ENCODE measurements around the gene CDY1B. TPM values are rescaled to one million over a fixed set of nuclear protein-coding genes. Genes with fewer than 3 reads are reported as not detected.

CDY1B gene, protein sequence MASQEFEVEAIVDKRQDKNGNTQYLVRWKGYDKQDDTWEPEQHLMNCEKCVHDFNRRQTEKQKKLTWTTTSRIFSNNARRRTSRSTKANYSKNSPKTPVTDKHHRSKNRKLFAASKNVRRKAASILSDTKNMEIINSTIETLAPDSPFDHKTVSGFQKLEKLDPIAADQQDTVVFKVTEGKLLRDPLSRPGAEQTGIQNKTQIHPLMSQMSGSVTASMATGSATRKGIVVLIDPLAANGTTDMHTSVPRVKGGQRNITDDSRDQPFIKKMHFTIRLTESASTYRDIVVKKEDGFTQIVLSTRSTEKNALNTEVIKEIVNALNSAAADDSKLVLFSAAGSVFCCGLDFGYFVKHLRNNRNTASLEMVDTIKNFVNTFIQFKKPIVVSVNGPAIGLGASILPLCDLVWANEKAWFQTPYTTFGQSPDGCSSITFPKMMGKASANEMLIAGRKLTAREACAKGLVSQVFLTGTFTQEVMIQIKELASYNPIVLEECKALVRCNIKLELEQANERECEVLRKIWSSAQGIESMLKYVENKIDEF
- not detected for total RNA-seq

DNA sequence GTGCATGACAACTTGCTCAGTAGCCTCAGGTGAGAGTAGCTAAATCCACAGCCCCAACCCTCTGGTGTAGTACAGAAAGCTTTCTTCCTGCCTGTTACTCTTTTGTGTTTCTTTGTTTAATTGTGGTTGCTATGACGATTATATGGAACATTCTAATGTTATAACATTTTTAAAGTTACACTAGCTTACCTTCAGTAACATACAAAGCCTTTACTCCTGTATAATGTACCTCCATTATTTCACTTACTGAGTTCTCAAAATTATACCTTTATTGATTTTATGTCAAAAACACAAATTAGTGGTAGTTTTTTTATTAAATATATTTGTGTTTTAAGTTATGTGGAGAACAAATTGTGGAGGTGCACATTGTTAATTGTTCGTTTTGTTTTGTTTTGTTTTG lies at the start of gene CDY1B:
CDY1B (minus strand) TSS at position 101 of the 400 bp plus-strand sequence. CDS start 331 bp downstream, outside the sequence.

